Muscle layer of duodenum (tissue), 2 donors: ENCODE measurements around the gene WNK2.

Experiments
- H3K27ac ChIP-seq: one replicate; pipeline ENCODE4 v1.7.0; 2013; ENCODE audit warnings: mild to moderate bottlenecking, low read length
- H3K27me3 ChIP-seq: one replicate; pipeline ENCODE4 v1.7.0; 2013; ENCODE audit warnings: low read depth, mild to moderate bottlenecking, control low read depth, low read length
- H3K36me3 ChIP-seq, 2 donors: one replicate each; pipeline ENCODE4 v1.7.0; 2013; ENCODE audit warnings: low read length in 2 of 2, control low read depth in 1 of 2, mild to moderate bottlenecking in 1 of 2; ENCODE audit not compliant: insufficient read depth in 2 of 2, control insufficient read depth in 1 of 2
- H3K4me1 ChIP-seq, 2 donors: one replicate each; pipeline ENCODE4 v1.7.0; 2013; ENCODE audit warnings: low read length in 2 of 2, mild to moderate bottlenecking in 2 of 2, control low read depth in 1 of 2, moderate library complexity in 1 of 2; ENCODE audit not compliant: insufficient read depth in 2 of 2, control insufficient read depth in 1 of 2
- H3K4me3 ChIP-seq, 2 donors: one replicate each; pipeline ENCODE4 v1.7.0; 2013; ENCODE audit warnings: low read length in 2 of 2, low read depth in 1 of 2, mild to moderate bottlenecking in 1 of 2
- H3K9me3 ChIP-seq, 2 donors: one replicate each; pipeline ENCODE4 v1.7.0; 2013; ENCODE audit warnings: low read length in 2 of 2, control low read depth in 1 of 2, mild to moderate bottlenecking in 1 of 2; ENCODE audit not compliant: control insufficient read depth in 1 of 2
- donor health status: healthy.

The WNK2 gene

GRCh38 chr9:93167185-93167584 lies 16.8 kb upstream of the WNK2 start:
- Histone ChIP-seq H3K9me3 (no peaks in the 10 kb centered on the region), H3K4me1 (peaks cover 0 to under 1% of the 10 kb centered on the region in 2 donors), H3K4me3 (no peak overlapping the region), H3K27ac (no peak overlapping the region), H3K27me3 (no peaks in the 10 kb centered on the region), H3K36me3 (no peaks in the 10 kb centered on the region)

GRCh38 chr9:93167838-93168237 lies 16.1 kb upstream of the WNK2 start:
- H3K4me3 ChIP-seq, result no peak overlapping the region
- H3K4me1 ChIP-seq, result no peaks in the 10 kb centered on the region
- no peaks in the 10 kb centered on the region for H3K9me3 ChIP-seq
- no peaks in the 10 kb centered on the region for H3K36me3 ChIP-seq
- no peaks in the 10 kb centered on the region for H3K27me3 ChIP-seq
- no peak overlapping the region for H3K27ac ChIP-seq

- Histone ChIP-seq H3K4me3 (no peak overlapping the region), H3K4me1 (no peaks in the 10 kb centered on the region), H3K9me3 (no peaks in the 10 kb centered on the region), H3K27ac (no peak overlapping the region), H3K27me3 (no peaks in the 10 kb centered on the region), H3K36me3 (no peaks in the 10 kb centered on the region)
These were observed 15.4 kb upstream of the WNK2 start for GRCh38 chr9:93168581-93168980.

DNA sequence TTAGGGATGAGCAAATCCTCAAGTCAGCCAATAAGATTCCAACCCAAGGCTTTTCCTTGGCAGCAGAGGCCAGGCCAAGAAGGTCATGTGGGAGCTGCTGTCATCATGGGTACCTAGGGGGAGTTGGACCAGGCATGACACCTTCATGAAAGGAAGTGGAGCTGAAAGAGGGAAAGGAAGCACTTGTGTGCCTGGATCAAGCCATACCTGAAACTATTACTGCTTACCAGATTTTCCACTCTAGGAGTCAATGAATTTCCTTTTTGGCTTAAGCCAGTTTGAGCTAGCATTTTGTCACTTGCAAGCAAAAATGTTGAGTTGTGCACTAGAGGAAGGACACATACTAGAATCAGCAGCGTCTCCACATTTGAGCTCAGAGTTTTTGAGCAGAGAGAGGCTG lies 14.5 kb upstream of the WNK2 start:
- Histone ChIP-seq H3K4me3 (no peak overlapping the region), H3K27me3 (no peaks in the 10 kb centered on the region), H3K27ac (no peak overlapping the region), H3K4me1 (no peaks in the 10 kb centered on the region), H3K9me3 (no peaks in the 10 kb centered on the region), H3K36me3 (no peaks in the 10 kb centered on the region)

- no peak overlapping the region for H3K4me3 ChIP-seq
- H3K27ac ChIP-seq, result no peak overlapping the region
- H3K27me3 ChIP-seq, result no peaks in the 10 kb centered on the region
- no peaks in the 10 kb centered on the region for H3K4me1 ChIP-seq
- no peaks in the 10 kb centered on the region for H3K36me3 ChIP-seq
- no peaks in the 10 kb centered on the region for H3K9me3 ChIP-seq
These were observed 13.4 kb upstream of the WNK2 start for GRCh38 chr9:93170571-93170970.

- Histone ChIP-seq H3K4me3 (no peak overlapping the region), H3K9me3 (no peaks in the 10 kb centered on the region), H3K4me1 (no peaks in the 10 kb centered on the region), H3K27me3 (no peaks in the 10 kb centered on the region), H3K36me3 (no peaks in the 10 kb centered on the region), H3K27ac (no peak overlapping the region)
These were observed 12.5 kb upstream of the WNK2 start for GRCh38 chr9:93171261-93171990.

DNA sequence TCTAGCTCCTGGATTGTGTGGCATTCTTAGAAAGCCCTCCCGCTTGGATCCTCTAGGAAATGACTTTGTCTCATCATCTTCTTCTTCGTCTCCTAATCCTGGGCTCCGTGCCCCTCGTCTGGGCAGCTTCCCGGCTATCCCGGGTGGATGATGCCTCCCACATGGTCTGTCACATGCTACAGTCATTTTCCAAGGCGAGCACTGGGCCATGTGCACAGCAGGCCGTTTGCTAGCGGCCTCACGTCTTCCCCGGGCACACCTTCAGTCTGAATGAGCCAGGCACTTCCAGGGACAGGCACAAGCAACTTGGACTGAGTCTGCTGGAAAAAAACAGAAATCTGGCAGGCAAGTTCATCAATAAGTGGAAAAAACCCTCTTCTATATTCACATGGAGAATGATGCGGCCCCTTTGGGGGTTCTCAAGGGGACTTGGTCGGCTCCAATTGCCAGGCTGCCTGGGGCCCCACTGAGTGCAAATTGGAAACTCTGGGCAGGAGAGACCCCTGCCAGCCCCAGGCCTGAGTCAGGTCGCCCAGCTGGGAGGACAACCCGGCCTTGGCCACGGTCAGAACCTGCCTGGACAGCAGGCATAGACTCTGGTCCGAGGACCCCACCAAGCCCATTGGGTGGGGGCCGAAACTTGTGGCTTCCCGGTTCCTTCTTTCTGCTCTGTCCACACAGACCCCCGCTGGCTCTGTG lies 11.1 kb upstream of the WNK2 start:
- Histone ChIP-seq H3K4me1 (no peaks in the 10 kb centered on the region), H3K4me3 (no peak overlapping the region), H3K27ac (no peak overlapping the region), H3K27me3 (no peaks in the 10 kb centered on the region), H3K36me3 (no peaks in the 10 kb centered on the region), H3K9me3 (no peaks in the 10 kb centered on the region)

- H3K4me1 ChIP-seq, result no peaks in the 10 kb centered on the region
- no peak overlapping the region for H3K27ac ChIP-seq
- no peaks in the 10 kb centered on the region for H3K9me3 ChIP-seq
- no peak overlapping the region for H3K4me3 ChIP-seq
- no peaks in the 10 kb centered on the region for H3K36me3 ChIP-seq
- no peaks in the 10 kb centered on the region for H3K27me3 ChIP-seq
These were observed 10.4 kb upstream of the WNK2 start for GRCh38 chr9:93173365-93174051.

DNA sequence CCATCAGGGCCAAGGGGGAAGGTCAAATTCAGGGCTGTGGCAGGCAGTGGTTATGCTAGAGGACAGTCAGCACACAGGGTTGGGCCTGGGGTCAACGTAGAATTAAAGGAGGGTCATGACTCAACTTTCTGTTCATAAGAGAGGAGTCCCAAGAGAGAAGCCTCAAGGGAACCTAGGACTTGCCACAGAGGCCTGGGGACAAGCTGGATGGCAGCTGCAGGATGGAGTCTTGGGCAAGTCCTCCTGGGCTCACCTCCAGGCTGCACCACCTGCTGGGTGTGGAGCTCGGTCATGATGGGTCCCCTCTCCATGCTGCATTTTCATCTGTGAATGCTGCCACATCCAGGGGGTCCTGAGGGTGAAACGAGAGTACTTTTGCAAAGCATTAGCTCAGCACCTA lies 9.0 kb upstream of the WNK2 start:
- no peak overlapping the region for H3K4me3 ChIP-seq
- no peaks in the 10 kb centered on the region for H3K36me3 ChIP-seq
- no peaks in the 10 kb centered on the region for H3K9me3 ChIP-seq
- no peaks in the 10 kb centered on the region for H3K4me1 ChIP-seq
- no peaks in the 10 kb centered on the region for H3K27me3 ChIP-seq
- no peak overlapping the region for H3K27ac ChIP-seq

GRCh38 chr9:93177676-93178075 lies 6.3 kb upstream of the WNK2 start:
- no peaks in the 10 kb centered on the region for H3K9me3 ChIP-seq
- no peaks in the 10 kb centered on the region for H3K27me3 ChIP-seq
- H3K4me1 ChIP-seq, result peaks cover 0 to 6% of the 10 kb centered on the region in 2 donors
- H3K4me3 ChIP-seq, result no peak overlapping the region
- no peak overlapping the region for H3K27ac ChIP-seq
- H3K36me3 ChIP-seq, result no peaks in the 10 kb centered on the region

- H3K9me3 ChIP-seq, result no peaks in the 10 kb centered on the region
- H3K27ac ChIP-seq, result no peak overlapping the region
- H3K36me3 ChIP-seq, result no peaks in the 10 kb centered on the region
- no peak overlapping the region for H3K4me3 ChIP-seq
- peaks cover 0 to 13% of the 10 kb centered on the region in 2 donors for H3K4me1 ChIP-seq
- H3K27me3 ChIP-seq, result peaks cover 4% of the 10 kb centered on the region
These were observed 4.8 kb upstream of the WNK2 start for GRCh38 chr9:93178851-93179786.
